ENCODE results near the gene EML3.
"Not testable (repeated sequence)": the region's sequence is repeated elsewhere in the genome, so short reads cannot be mapped to it uniquely, and the experiment has no call there.

EML3 gene

DNA sequence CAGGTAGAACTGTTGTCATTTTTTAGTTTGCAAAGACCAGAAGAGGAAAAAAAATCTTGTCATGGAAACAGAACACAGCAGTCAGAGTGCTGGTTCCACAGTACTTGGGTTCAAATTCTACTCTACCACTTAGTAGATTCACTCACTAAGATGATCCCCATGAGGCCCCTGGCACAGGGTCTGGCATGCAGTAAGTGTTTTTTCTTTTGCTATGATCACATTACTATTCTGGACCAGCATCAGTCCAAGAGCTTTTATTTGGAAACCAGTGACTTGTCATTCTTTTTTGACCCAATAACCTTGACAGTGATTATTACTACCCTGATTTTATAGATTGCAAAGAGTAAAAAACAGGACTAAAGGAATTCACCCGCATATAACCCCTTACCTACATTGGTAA is 43.0 kb downstream of the EML3 start:
- H3K4me3 ChIP-seq (ENCODE audit: low read depth, low read length): no peak overlapping the region
- TF ChIP-seq, protein P1, sequence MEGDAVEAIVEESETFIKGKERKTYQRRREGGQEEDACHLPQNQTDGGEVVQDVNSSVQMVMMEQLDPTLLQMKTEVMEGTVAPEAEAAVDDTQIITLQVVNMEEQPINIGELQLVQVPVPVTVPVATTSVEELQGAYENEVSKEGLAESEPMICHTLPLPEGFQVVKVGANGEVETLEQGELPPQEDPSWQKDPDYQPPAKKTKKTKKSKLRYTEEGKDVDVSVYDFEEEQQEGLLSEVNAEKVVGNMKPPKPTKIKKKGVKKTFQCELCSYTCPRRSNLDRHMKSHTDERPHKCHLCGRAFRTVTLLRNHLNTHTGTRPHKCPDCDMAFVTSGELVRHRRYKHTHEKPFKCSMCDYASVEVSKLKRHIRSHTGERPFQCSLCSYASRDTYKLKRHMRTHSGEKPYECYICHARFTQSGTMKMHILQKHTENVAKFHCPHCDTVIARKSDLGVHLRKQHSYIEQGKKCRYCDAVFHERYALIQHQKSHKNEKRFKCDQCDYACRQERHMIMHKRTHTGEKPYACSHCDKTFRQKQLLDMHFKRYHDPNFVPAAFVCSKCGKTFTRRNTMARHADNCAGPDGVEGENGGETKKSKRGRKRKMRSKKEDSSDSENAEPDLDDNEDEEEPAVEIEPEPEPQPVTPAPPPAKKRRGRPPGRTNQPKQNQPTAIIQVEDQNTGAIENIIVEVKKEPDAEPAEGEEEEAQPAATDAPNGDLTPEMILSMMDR (conservative IDR thresholded peaks at IDR 0.05; ENCODE audit: low read depth, low read length): no peak
- no peak for DNase-seq (ENCODE audit: low read depth)

DNA sequence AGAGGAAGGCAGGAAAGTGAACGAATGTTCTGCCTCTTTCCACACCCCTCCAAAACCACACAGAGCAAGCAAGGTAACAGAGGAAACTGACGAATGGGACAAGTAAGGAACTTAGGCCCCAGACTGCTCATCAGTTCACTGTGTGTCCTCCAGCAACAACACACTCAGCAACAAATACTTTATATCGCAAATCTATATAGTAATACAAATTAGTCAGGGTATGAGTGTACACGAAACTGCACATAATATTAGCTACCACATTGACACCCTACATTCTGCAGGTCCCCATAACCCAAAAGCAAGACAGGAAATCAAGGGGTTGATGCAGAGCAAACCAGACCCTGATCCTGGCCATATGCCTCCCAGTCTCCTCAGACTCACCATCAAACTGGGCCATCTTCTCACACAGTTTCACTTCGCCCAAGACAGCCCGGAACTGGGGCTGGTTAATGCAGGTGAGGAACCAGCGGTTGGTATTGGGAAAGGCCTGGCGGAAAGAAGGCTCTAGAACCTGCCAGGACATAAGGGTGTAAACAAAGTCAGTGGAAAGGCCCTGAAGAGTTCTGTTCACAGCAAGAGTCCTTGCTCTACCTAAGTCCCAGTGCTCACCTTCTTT is 45.4 kb downstream of the EML3 start:
- TF ChIP-seq, protein P1 (conservative IDR thresholded peaks at IDR 0.05; ENCODE audit: low read depth, low read length): no peak
- no peak for DNase-seq (ENCODE audit: low read depth)
- H3K4me3 ChIP-seq (ENCODE audit: low read depth, low read length): no peak overlapping the region

DNA sequence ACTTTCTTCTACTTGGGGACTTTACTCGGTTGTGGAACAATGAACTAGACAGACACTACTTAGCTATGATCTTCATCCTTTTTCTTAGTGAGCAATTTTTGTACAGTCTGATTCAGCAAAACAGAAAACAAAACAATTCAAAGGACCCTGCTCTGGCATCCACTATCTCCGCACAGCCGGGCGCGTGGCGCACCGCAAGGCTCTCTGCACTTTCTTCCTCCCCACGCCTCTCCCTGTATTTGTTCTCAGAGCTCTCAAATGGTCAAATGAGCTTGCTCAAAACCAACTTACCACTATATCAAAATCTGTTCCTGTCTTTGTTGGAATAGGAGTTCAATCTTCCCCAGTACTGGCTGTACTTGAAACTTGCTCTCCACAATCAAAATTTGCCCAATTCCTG is 46.3 kb downstream of the EML3 start:
- H3K4me3 ChIP-seq (ENCODE audit: low read depth, low read length): no peak overlapping the region
- no peak for DNase-seq (ENCODE audit: low read depth)
- TF ChIP-seq, protein P1 (conservative IDR thresholded peaks at IDR 0.05; ENCODE audit: low read depth, low read length): no peak

- TF ChIP-seq, protein P1 (conservative IDR thresholded peaks at IDR 0.05; ENCODE audit: low read depth, low read length): no peak
- DNase-seq (ENCODE audit: low read depth): no peak
- no peak overlapping the region for H3K4me3 ChIP-seq (ENCODE audit: low read depth, low read length)
Observed at GRCh38 chr11:62565100-62565802, 47.3 kb downstream of the EML3 start.

DNA sequence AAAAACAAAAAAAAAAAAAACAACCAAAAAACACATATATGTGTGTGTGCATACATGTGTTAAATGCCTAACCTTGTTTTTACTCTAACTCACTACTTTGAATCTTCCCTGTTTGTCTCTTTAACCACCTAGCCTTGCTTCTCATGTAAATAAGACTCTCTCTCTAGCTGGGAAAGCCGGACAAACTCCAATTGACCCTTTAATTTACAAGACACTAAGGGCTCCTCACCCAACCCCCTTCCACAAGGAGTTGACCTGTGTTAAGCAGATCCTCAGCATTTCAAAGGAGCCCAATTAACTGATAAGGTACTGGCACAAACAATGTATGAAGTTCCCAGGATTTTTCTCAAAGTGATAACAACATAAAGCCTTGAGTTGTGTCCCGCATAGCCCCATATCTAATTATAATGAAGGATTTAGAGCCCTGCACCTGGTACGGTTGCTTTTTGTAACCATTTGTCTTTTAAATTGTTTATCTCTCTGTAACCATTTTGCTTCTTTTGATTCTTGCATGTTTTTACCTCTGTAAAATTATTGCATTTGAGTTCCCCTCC is 50.8 kb downstream of the EML3 start:
- not testable (repeated sequence) for H3K4me3 ChIP-seq (ENCODE audit: low read depth, low read length); DNase-seq (ENCODE audit: low read depth)

DNA sequence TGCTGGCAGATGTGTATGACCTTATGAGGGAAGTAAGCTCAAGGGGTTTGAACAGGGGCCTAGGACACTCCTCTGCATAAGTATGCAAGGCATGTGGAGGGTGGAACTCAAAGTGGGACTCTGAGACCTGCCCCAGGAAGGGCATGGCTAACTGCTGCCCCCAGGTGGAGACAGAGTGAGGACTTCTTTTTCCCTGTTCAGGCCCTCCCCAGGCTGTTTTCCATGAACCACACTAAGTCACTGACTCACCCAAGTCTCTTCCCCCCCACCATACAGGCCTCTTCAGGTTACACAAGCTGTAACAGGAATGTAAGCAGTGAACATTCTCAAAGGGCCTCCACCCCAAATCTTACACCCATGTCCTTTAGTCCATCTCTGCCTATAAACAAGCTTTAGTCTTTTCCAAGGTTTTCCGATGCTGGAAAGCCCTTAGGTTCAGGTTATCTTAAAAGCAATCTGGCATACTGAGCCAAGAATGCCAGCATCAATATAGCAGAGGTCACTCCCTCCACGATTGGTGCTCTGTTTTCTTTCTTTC is 51.9 kb downstream of the EML3 start:
- peak; percentile 99 for DNase-seq (ENCODE audit: low read depth)

GRCh38 chr11:62559626-62560025 is 52.9 kb downstream of the EML3 start:
- DNase-seq (ENCODE audit: low read depth); H3K4me3 ChIP-seq (ENCODE audit: low read depth, low read length): not testable (repeated sequence)

More for the DNA sequence above, 51.9 kb downstream of the EML3 start:
- no peak overlapping the region for H3K4me3 ChIP-seq (ENCODE audit: low read depth, low read length)
- TF ChIP-seq, protein P1 (conservative IDR thresholded peaks at IDR 0.05; ENCODE audit: low read depth, low read length): peak; percentile 96

DNA sequence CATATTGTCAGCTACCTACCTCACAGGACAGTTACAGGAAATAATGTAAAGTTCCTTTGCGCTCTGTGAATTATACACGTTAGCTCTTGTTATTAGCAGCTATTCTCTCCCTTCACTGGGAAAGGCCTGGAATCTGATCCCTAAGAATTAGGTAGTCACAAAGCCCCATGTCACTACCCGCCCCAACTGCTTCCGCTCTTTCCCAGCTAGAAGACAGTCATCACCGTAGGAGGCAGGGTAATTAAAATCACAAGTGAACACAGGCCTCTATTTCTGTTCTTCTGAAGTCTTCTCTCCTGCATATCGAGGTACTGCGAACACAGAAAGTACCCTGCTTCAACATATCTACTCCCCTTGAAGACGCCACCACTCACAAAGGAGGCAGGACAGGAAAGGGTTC is 53.4 kb downstream of the EML3 start:
- TF ChIP-seq, protein P1 (conservative IDR thresholded peaks at IDR 0.05; ENCODE audit: low read depth, low read length): no peak
- H3K4me3 ChIP-seq (ENCODE audit: low read depth, low read length): no peak overlapping the region
- no peak for DNase-seq (ENCODE audit: low read depth)
